GM21447 (cell line): ENCODE measurements around the gene SPINK8.
"Not testable (repeated sequence)": the region's sequence is repeated elsewhere in the genome, so short reads cannot be mapped to it uniquely, and the experiment has no call there.

Experiments used
- ATAC-seq: cut with Tn5 transposase; IDR thresholded peaks from one replicate; pipeline ENCODE4 v1.9.1; 2021; ENCODE audit not compliant: unreplicated experiment

Gene SPINK8

DNA sequence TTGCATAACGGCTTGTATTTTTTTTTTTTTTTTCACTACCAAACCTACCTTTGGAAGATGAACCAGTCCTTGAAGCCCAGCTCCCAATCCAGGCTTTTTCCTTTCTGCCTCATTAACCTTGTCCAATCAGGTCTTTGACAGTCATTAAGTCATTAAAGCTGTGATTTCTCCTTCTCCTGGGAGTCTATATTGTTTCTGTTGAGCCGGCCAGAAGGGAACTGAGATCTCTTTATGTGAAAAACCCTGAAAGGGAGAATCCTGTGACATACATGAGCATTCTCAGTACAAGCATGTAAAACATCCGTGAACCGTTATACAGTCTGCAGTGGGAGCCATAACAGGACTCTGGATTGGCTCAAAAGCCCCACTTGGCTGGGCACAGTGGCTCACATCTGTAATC, 52.6 kb downstream of the SPINK8 start:
- ATAC-seq, result no peak

DNA sequence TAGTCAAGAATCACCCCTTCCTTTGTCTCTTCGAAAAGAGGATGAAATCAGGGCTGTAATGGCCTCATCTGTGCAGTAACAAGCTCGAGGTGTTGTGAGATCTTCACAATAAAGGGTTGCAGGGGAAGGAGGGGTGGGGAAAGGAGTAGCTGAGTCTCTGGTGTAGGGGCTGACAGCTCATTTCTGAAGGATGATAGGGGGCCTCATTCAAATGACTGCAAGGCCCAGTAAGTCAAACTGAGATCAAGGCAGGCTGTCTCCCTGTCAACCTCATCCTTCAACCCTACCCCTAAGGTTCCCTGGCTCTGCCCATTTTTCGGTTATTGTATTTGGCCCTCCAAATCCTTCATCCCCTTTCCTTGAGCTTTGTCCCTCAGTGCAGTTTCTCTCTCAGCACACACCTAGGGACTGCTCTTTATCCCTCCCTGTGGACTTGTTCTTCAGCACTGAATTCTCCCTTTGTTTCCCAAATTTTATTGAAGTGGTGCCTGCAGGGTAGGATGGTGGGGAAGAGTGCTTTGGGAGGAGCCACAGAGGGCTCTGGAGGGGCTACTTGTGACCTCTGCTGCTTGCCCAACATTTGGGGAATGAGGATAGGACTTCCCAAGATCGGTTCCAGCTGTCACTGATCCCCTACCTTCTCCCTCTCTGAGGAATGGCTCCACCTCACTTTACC, 54.4 kb downstream of the SPINK8 start:
- no peak for ATAC-seq

DNA sequence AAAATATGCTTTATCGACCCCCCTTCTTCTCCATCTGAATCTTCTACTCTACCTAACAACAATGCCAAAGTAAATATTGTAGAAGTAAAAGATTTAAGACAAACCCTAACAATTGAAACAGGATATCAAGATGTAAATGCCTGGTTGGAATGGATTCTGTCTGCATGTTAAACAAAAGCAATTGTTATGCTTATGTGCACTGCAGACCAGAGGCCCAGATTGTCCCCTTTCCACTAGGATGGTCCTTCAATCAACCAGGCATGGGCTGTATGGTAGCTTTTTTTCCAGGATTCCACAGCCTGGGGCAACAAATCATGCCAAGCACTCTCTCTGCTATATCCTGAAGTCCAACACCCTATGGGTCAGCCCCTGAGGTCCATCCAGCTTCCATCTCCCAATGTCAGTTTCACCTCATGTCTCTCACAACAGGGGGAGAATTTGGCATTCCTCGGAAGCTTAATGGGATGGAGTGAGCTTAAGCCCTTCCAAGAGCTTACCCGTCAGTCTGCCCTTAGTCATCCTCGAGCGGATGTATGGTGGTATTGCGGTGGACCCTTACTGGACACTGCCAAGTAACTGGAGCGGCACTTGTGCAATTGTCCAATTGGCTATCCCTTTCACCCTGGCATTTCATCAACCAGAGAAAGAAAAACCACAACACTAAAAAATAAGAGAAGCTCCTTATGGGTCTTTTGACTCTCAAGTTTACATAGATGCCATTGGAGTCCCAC, 56.4 kb downstream of the SPINK8 start:
- ATAC-seq, result no peak

DNA sequence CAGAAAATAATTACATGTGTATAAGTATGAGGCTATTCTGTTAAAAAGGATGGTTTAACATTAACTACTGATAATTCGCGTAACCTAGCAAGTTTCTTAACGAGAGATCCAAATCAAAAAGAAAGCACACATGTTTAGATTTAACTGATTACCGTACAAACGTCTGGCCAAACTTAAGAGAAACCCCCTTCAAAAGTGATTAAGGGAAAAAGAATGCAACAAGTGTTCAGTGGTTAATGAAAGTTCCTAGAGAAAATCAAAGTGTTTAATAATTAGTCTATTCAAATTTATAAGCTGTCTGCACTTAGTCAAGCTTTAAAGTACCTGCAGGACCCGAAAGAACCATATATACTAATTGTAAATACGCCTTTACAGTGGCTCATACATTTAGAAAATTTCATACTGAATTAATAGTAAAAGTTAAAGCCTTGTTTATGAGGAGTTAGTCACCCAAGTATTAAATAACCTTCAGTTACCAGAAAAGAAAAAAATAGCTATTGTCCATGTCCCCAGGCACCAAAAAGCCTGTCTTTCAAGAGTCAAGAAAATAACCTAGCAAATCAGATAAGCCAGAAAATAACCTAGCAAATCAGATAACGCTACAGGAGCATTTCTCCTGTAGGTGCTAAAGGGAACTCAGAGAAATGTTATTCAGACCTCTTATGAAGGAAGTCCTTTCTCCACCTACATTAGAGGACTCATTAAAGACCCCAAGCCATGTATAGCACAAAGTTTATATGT, 58.0 kb downstream of the SPINK8 start:
- no peak for ATAC-seq

DNA sequence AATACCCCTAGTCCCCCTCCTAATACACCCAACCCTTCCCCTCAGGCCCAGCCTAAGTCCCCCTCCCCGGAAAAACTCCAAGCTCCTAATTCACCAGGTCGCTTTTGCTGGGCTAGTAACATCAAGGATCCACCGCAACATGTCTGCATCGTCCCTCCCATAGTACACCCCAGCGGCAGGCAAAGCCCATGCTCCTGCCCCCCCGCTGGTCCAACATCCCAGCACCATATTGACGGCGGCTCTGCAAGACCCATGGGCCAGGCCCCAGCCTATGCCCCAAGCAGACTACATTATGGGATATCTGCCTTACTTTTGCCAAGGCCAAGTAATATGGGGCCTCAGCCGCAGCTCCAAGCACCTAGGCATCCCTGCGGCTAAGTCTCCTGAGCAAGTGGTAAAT, 59.0 kb downstream of the SPINK8 start:
- ATAC-seq, result no peak

DNA sequence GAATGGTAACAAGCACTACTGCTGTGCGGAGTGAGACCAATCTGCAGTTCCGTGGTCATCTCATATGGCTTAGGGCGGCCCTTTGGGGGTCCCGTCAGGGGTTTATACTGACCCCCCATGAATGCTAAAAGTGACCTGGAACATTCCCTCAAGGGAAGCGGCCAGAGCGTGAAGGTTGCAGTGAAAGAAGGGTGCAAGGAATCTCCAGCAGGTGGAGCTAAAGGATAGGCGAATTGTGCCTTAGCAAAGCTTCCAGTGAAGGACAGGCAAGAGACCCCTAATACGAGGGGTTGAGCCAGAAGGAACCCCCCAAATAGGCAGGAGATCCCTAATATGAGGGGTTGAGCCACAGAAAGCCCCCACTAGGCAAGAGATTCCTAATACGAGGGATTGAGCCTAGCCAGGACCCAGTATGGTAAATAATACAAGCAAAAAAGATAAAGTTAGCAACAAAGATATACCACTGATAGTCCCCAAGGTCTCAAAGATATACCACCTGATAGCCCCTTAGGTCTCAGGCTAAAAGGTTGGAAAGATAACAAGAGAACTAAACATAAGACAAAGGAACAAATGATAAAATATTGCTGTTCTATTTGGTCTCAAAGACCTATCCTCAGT, 59.8 kb downstream of the SPINK8 start:
- no peak for ATAC-seq

GRCh38 chr3:48271763-48272498, 61.5 kb downstream of the SPINK8 start:
- ATAC-seq, result no peak

DNA sequence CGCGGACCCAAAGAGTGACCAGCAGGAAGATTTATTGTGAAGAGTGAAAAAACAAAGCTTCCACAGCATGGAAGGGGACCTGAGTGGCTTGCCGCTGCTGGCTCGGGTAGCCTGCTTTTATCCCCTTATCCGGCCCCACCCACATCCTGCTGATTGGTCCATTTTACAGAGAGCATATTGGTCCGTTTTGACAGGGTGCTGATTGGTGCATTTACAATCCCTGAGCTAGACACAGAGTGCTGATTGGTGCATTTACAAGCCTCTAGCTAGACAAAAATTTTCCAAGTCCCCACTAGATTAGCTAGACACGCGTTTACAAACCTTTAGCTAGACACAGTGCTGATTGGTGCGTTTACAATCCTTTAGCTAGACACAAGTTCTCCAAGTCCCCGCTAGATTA, 62.2 kb downstream of the SPINK8 start:
- not testable (repeated sequence) for ATAC-seq

DNA sequence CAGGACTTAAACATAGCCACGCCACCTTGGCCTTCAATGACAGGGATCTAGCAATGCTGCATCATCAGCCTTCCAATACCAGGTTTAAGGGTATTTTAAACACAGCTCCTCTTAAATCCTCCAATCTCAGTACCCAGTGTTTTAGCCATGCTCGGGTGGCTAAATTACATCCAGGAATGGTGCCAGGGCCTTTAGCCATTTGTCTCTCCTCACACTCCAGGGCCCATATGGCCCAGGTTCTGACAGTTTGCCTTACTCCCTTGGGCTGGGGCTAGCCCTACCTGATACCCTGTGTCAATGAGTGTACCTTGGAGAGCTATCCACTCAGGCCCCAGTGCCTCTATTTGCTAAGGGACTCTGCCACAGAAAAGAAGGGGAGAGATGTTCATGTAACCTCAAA, 63.2 kb downstream of the SPINK8 start:
- no peak for ATAC-seq

GRCh38 chr3:48269592-48269991, 63.9 kb downstream of the SPINK8 start:
- no peak for ATAC-seq

- no peak for ATAC-seq
Measured at GRCh38 chr3:48268936-48269561, 64.4 kb downstream of the SPINK8 start.

DNA sequence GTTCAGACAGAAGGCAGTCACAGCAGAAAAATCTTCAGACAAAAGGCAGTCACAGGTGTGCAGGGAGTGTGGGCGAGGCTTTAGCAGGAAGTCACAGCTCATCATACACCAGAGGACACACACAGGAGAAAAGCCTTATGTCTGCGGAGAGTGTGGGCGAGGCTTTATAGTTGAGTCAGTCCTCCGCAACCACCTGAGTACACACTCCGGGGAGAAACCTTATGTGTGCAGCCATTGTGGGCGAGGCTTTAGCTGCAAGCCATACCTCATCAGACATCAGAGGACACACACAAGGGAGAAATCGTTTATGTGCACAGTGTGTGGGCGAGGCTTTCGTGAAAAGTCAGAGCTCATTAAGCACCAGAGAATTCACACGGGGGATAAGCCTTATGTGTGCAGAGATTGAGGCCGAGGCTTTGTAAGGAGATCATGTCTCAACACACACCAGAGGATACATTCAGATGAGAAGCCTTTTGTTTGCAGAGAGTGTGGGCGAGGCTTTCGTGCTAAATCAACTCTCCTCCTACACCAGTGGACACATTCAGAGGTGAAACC, 65.0 kb downstream of the SPINK8 start:
- no peak for ATAC-seq

DNA sequence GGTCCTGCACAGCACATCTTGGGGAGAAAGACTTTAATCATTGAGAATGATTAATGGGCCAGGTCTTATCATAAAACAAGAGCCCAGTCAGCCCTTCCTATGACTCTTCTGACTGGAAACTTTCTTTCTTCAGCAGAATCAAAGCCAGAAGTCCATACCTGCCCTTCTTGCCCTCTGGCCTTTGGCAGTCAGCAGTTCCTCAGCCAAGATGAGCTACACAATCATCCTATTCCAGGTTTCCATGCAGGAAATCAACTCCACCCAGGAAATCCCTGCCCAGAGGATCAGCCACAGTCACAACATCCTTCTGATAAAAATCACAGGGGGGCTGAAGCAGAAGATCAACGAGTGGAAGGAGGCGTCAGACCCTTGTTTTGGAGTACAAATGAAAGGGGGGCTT, 65.7 kb downstream of the SPINK8 start:
- no peak for ATAC-seq

DNA sequence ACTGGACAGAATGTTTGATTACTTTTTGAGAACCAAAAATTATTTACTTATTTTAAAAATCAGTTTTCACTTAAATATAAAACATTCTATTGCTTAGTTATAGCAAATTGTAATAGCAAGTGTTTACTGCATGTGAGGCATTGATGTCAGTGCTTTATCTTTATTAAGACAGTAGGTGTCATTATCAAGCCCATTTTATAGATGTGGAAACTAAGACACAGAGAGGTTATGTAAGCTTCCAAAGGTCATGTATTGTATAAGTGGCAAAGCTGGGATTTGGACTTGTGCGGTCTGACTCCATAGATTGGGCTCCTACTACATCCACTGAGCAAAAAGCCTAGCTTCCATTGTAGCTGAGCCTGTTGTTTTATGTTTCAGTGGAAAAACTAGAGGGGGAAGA, 74.9 kb downstream of the SPINK8 start:
- no peak for ATAC-seq
